MG63 (cell line): ENCODE measurements around the gene HSP90AA1. TPM values are rescaled to one million over a fixed set of nuclear protein-coding genes. Genes with fewer than 3 reads are reported as not detected.
A peak's percentile ranks its signal among the peaks of the same experiment; 100 is the strongest.
"Not testable (repeated sequence)": the region's sequence is repeated elsewhere in the genome, so short reads cannot be mapped to it uniquely, and the experiment has no call there.

ENCODE experiments used
- DNase-seq: peaks from one replicate; pipeline ENCODE4 v3.0.0-alpha.2; 2020
- H3K27me3 ChIP-seq: fragments of 250-450 bp; sonication (Bioruptor Pico); 2 replicates; pipeline ENCODE4 v1.5.1; 2020; ENCODE audit warnings: mild to moderate bottlenecking, moderate library complexity
- H3K36me3 ChIP-seq: fragments of 250-450 bp; sonication (Bioruptor Pico); 2 replicates; pipeline ENCODE4 v1.5.1; 2020; ENCODE audit warnings: mild to moderate bottlenecking, moderate library complexity
- H3K4me3 ChIP-seq: fragments of 250-450 bp; sonication (Bioruptor Pico); 2 replicates; pipeline ENCODE4 v1.5.1; 2020; ENCODE audit warnings: mild to moderate bottlenecking, moderate library complexity
- H3K9me3 ChIP-seq: fragments of 250-450 bp; sonication (Bioruptor Pico); 2 replicates; pipeline ENCODE4 v1.5.1; 2020; ENCODE audit warnings: mild to moderate bottlenecking, moderate library complexity
- total RNA-seq: library from RNA; depleted of rRNA; stranded (reverse); fragments of >200 nt; shearing (Covaris generic); gene quantifications from 2 replicates; pipeline ENCODE4 v1.2.3, GENCODE V29; 2014; ENCODE audit warnings: low replicate concordance

The HSP90AA1 gene
- total RNA-seq, 1 experiment from 2014 or later: 180 TPM

DNA sequence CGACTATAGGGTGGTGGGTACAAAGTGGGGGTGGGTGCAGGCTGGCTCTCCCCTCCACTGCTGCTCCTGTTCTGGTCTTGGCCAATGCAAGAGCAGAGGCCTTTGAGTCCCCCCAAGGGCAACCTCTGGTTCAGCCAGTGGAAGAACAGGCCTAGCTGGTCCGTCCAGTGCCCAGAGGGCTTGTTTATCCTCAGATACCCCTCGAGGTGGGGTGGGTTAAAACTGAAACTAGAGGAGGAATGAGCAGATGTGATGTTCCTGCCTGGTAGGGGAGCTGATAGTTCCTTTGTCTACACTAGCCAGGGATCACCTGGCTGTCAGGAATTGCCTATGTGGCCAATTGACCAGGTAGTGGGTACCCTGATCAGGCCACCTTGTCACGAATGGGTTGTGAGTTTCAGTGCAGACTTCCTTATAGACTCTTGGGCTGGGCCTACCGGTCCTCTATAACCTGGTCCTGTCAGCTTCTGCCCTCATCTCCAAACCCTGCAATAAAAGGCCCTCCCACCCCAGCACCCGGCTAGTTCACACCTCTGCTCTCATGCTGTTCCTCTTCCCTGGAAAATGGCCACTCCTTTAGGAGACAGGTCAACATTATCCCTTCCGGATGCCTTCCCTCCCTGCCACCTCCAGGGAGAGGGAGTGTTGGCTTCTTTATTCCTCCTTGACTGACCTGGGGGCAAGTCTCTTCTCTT is 10.7 kb upstream of the HSP90AA1 start:
- Histone ChIP-seq H3K36me3 (no peaks in the 10 kb centered on the region), H3K27me3 (no peaks in the 10 kb centered on the region), H3K9me3 (no peaks in the 10 kb centered on the region), H3K4me3 (no peak overlapping the region)
- DNase-seq: no peak

DNA sequence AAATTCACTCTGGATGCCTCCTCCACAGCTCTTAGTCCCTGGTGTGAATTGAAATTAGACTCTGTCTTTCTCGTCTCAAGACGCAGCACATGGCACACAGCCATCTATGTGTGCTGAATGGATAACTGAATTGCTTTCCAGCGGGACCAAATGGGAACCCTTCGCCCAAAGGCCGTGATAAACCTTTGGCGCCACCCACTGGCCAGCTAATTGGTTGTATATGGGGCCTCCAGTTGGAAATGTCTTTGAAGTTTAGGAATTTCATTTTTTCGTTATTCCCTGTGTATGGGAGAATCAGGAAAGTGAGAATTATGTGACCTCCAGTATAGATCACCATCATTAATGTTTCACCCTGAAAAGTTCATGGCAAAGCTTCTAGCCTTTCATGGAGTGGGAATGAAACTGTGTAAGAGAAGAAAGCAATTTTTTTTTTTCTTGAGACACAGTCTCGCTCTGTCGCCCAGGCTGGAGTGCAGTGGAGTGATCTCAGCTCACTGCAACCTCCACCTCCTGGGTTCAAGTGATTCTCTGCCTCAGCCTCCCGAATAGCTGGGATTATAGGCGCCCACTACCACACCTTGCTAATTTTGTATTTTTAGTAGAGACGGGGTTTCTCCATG is 9.8 kb upstream of the HSP90AA1 start:
- no peak overlapping the region for H3K4me3 ChIP-seq
- no peaks in the 10 kb centered on the region for H3K36me3 ChIP-seq
- no peaks in the 10 kb centered on the region for H3K9me3 ChIP-seq
- no peaks in the 10 kb centered on the region for H3K27me3 ChIP-seq
- peak; percentile 50 for DNase-seq

DNA sequence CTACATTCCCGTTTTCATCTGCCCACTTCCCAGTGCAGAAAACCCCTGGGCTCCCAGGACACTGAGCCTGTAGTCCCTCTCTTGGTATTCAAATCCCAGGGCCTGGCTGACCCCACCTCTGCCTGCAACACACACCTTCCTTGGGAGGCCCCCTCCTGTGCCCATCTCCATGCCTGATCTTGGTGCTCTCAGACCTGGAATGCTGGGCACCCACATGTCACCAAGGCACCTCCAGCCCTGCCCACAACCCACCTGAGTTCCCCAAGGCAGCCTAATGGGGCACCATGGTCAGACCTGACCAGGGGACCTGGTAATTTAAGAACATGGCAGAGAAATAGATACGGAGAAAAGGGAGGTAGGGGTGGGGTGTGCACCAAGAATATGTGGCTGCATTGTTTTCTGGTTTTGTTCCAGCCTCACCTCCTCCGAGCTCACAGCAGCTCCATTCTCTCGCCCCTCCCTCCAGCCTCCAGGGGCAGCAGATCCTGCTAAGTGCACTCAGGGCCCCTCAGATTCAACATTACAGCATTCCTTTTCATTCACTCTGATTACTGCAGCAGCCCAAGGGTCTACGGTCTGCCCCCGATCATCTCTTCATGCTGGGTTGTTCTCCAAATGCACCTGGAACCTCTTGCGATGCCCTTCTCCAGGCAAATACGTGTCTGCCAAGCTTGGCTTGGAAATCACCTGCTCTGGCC is 9.2 kb upstream of the HSP90AA1 start:
- Histone ChIP-seq H3K36me3 (no peaks in the 10 kb centered on the region), H3K9me3 (no peaks in the 10 kb centered on the region), H3K27me3 (no peaks in the 10 kb centered on the region), H3K4me3 (no peak overlapping the region)
- no peak for DNase-seq

DNA sequence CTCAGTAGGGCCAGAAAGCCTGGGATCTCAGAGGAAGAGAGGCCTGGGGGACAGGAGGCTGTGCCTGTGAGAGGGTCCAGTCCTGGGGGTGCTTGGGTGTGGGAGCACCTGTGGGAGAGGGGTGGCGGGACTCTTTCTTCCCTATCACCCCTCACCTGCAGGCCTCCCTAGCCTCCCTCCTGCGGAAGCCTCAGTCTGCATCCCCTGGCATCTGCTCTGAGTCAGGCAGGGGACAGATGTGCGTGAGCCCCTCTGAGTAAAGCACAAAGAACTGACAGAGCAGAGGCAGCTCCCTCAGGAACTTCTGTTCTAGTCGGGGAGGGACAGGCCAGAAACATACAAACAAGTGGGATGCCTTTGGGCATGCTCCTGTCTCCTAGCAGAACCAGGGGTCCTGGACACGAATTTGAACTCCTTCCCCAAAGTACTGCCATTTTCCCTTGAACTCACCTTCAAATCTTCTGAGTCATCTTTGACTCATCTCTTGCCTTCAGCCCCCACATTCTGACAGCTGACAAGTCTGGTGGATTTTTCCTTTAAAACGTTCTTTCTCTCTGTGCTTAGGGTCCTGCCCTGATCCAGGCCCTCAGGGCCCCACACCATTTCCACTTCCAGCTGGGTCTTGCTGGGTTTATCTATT is 8.5 kb upstream of the HSP90AA1 start:
- no peak for DNase-seq
- no peaks in the 10 kb centered on the region for H3K36me3 ChIP-seq
- H3K27me3 ChIP-seq: no peaks in the 10 kb centered on the region
- no peaks in the 10 kb centered on the region for H3K9me3 ChIP-seq
- H3K4me3 ChIP-seq: no peak overlapping the region

DNA sequence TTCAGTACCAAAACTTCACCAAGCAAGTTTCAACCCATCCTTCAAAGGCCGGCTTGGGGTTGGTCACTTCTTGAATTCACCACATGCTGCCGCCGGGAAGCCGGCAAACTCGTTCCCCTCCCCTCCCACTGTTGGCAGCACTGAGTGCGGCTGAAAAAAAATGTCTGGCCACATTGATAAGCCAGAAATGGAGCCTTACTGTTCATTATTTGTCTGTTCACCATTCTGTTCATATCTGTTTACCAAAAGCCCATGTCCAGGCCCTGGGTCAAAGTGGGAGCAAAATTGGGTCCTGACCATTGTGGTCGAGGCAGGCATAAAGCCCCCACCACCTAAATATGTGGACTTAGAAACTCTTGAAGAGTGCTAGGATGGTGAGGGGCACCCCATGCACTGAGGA is 7.3 kb upstream of the HSP90AA1 start:
- Histone ChIP-seq H3K27me3 (no peaks in the 10 kb centered on the region), H3K36me3 (no peaks in the 10 kb centered on the region), H3K4me3 (no peak overlapping the region), H3K9me3 (no peaks in the 10 kb centered on the region)
- DNase-seq: no peak

DNA sequence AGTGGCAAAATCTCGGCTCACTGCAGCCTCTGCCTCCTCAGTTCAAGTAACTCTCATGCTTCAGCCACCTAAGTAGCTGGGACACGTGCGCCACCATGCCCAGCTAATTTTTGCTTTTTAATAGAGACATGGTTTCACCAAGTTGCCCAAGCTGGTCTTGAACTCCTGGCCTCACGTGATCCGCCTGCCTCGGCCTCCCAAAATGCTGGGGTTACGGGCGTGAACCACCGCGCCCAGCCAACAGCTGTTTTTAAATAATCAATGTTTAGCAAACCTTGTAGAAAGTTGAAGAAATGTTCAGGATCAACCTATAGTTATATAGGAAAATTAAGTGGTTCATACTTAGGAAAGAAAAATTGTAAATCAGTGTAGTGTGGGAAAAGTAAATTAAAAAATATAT is 6.0 kb upstream of the HSP90AA1 start:
- no peaks in the 10 kb centered on the region for H3K36me3 ChIP-seq
- no peaks in the 10 kb centered on the region for H3K9me3 ChIP-seq
- no peak for DNase-seq
- H3K4me3 ChIP-seq: no peak overlapping the region
- no peaks in the 10 kb centered on the region for H3K27me3 ChIP-seq

DNA sequence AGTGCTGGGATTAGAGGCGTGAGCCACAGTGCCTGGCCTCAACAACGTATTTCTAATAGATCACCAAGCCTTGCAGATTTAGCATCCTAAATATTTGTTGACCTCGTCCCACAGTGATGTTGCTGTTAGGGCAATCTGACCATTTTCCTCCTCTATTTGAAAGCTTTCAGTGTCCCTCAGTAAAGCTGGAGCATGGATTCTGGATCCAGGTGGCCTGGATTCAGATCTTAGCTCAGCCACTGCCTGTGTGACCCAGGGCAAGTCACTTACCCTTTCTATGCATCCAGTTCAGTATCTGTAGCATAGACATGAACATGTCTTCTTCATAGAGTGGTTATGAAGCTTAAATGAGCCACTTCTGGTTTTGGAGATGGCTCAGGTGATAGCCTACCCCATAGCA is 3.9 kb upstream of the HSP90AA1 start:
- Histone ChIP-seq H3K36me3 (peaks cover 6% of the 10 kb centered on the region), H3K27me3 (no peaks in the 10 kb centered on the region), H3K4me3 (no peak overlapping the region), H3K9me3 (no peaks in the 10 kb centered on the region)
- no peak for DNase-seq

DNA sequence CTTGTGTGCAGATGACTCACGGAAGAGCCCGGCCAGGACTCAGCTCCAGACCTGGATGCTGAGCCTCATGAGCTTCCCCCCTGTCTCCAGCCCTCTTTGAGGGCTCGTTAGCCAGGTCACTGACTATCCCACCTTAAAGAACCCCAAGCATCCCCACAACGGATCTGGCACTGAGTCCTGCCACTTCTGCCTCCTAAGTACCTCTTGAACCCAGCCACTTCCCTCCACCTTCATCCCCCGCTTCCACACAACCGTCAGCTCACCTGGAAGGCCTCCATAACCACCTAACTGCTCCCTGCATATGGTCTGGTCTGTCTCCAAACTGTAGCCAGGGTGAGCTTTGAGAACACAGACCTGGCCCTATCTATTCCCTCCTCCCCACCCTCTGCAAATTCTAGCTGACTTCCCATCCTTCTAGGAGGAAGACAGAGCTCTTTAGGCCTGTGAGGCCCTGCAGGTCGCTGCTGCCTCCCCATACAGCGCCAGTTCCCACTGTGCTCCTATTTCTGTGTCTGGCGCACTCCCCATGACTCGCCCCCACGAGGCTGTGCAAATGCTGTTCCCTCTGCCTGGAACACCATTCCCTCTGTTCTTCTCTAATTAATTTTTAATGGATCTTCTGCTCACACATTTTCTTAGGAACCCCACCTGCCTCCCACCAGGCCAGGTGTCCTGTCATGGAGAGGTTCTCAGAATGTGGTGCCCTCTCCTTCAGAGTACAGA is 2.9 kb upstream of the HSP90AA1 start:
- H3K4me3 ChIP-seq: no peak overlapping the region
- H3K9me3 ChIP-seq: no peaks in the 10 kb centered on the region
- no peaks in the 10 kb centered on the region for H3K27me3 ChIP-seq
- peaks cover 15% of the 10 kb centered on the region for H3K36me3 ChIP-seq
- DNase-seq: no peak

DNA sequence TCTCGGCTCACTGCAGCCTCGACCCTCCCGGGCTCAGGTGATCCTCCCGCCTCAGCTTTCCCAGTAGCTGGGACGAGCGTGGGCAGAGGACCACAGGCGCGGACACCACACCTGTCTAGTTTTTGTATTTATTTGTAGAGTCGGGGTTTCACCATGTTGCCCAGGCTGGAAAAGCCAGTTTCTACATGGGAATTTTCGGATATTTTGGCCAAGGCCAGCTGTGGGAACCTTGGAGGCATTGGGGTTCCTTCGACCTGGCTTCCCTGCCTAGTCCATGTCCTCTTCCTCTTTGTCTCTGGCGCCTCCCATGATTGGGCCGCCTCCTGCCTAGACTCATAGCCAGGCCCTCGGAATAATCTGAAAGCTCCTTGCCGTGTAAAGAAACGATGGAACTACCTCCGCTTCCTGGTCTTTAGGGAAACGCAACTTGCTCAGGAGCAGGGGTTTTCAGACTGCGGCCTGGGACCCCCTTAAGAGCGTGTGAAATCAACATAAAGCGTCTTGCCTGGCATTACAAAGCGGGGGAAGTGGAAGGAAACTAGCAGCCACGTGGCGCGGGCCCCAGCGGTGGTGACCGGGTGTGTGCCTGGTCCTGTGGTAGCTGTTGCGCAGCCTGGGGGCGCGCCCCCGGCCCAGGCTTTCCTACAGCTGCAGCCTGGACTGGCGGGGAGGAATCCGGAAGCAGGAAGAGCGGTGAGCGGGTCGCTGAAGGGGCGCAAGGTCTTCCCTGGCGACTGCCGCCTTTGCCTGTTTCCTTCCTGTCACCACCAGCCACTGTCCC is 1.4 kb upstream of the HSP90AA1 start:
- Histone ChIP-seq H3K36me3 (peaks cover 31% of the 10 kb centered on the region), H3K27me3 (no peaks in the 10 kb centered on the region), H3K4me3 (peak overlapping the region; percentile 64), H3K9me3 (no peaks in the 10 kb centered on the region)
- no peak for DNase-seq

DNA sequence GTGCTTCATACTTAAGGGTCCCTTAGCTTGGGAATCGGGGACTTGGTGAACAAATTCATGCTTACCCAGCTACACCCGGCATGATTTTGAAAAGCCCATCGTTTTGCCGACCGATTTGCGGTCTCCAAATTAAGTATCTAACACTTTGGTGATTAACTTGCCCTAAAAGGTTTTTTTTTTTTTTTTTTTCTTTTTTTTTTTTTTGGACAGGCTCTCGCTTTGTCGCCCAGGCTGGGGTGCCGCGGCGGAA is 843 bp upstream of the HSP90AA1 start:
- DNase-seq: no peak
- no peaks in the 10 kb centered on the region for H3K27me3 ChIP-seq
- peaks cover 36% of the 10 kb centered on the region for H3K36me3 ChIP-seq
- H3K9me3 ChIP-seq: no peaks in the 10 kb centered on the region
- peak overlapping the region; percentile 64 for H3K4me3 ChIP-seq

DNA sequence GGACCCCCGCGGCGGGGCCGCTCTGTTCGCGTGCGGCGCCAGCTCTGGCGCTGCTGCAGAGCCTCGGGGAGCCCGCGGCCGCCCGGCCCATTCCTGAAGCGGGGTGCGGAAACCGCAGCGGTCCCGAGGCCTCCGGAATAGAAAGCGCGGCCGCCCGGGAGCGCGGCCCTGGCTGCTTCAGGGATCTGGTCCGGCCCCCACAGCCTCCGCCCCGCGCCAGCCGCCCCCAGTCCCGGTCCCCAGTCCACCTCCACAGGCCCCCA is 204 bp downstream of the HSP90AA1 start:
- H3K36me3 ChIP-seq: peaks cover 47% of the 10 kb centered on the region
- DNase-seq: no peak
- H3K9me3 ChIP-seq: no peaks in the 10 kb centered on the region
- H3K27me3 ChIP-seq: no peaks in the 10 kb centered on the region
- peak overlapping the region; percentile 82 for H3K4me3 ChIP-seq

DNA sequence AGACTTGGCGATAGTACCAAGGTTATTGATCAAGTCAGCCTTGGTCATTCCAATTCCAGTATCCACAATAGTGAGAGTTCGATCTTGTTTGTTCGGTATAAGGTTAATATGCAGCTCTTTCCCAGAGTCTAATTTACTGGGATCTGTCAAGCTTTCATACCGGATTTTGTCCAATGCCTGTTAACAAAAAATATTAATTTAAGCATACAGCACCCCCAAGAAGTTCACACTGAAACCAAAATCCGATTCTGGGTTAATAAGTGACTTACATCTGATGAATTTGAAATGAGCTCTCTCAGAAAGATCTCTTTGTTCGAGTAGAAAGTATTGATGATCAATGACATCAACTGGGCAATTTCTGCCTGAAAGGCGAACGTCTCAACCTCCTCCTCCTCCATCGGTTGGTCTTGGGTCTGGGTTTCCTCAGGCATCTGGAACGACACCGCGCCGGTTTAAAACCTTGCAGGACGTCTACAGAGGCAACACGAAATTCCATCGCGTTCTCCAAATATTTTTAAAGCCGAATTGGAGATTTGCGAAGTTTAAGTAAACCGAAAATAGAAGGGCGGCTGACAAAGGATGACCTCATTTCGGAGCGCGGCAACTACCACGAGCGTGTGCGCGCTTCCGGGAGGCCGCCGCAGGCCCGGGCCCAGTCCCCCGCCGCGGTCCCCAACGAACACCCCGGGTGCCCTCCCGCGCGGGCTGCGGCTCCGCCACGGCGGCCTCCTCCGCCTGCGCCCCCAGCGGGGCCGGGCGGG is 716 bp downstream of the HSP90AA1 start:
- H3K36me3 ChIP-seq: peaks cover 50% of the 10 kb centered on the region
- peak; percentile 48 for DNase-seq
- H3K4me3 ChIP-seq: peak overlapping the region; percentile 82
- no peaks in the 10 kb centered on the region for H3K27me3 ChIP-seq
- no peaks in the 10 kb centered on the region for H3K9me3 ChIP-seq

DNA sequence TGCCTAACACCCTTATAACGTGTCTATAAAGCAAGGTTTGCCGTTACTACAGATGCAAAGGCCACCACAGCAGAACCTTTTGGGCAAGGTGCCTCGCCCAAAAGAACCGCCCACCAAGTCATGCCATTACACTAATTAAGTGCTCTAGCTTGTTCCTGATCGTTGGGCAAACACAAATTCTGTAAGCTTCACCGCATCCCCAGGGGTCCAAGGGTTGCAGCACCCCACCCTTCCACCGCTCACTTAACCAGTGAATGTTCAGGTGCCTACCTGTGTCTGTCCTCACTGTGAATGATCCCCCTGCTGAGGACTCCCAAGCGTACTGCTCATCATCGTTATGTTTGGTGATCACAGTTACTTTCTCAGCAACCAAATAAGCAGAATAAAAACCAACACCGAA is 1.4 kb downstream of the HSP90AA1 start:
- Histone ChIP-seq H3K27me3 (no peaks in the 10 kb centered on the region), H3K36me3 (peaks cover 55% of the 10 kb centered on the region), H3K9me3 (no peaks in the 10 kb centered on the region), H3K4me3 (peak overlapping the region; percentile 82)
- no peak for DNase-seq

DNA sequence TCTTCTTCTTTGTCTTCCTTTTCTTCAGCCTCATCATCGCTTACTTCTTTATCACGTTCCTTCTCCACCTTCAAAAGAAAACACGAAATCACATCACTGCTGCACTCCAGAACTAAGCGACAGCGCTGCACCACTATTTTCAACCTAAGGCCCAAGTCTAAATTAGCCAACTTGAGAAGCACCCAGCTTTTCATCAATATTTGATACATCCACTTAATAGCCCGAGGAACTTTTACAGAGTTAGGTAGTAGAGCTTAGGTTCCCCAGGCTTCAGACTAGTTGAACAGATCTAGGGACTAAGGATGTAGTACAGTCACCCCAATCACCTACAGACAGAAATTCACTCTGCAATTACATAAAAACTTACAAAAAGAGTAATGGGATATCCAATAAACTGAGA is 1.9 kb downstream of the HSP90AA1 start:
- H3K27me3 ChIP-seq: no peaks in the 10 kb centered on the region
- DNase-seq: no peak
- peak overlapping the region; percentile 82 for H3K4me3 ChIP-seq
- peaks cover 61% of the 10 kb centered on the region for H3K36me3 ChIP-seq
- no peaks in the 10 kb centered on the region for H3K9me3 ChIP-seq

DNA sequence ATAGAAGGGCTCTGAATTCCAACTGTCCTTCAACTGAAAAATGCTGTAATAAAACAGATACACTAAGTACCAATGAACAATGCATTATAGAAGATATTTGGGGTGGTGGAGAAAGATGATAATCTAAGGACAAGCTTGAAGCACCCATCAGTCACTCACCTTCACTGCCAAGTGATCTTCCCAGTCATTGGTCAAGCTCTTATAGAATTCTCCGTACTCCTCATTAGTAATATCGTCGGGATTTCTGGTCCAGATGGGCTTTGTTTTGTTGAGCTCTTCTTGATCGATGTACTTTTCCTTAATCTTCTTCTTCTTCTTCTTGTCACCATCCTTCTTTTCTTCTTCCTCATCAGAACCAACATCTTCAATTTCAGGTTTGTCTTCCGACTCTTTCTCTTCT is 2.3 kb downstream of the HSP90AA1 start:
- peaks cover 65% of the 10 kb centered on the region for H3K36me3 ChIP-seq
- H3K4me3 ChIP-seq: peak overlapping the region; percentile 82
- not testable (repeated sequence) for H3K27me3 ChIP-seq

More for the DNA sequence above, 2.3 kb downstream of the HSP90AA1 start:
- not testable (repeated sequence) for DNase-seq, H3K9me3 ChIP-seq
